Transverse colon (tissue), 3 donors: ENCODE results near the gene OSBPL6.

Source experiments
- CTCF ChIP-seq, 5 experiments: fragments of 200-600 bp in 3 of 5; fragments of 450-650 bp in 2 of 5; sonication (generic) in 3 of 5; IDR thresholded peaks; 1 replicate in 2 of 5; 2 replicates in 3 of 5; pipeline ENCODE4 v1.5.1; 2016 to 2017; ENCODE audit warnings: antibody characterized with exemption in 5 of 5, inconsistent platforms in 3 of 5, mild to moderate bottlenecking in 2 of 5, moderate library complexity in 1 of 5
- EP300 ChIP-seq: sonication (generic); formaldehyde crosslinking; IDR thresholded peaks from one replicate; pipeline ENCODE4 v1.6.1; 2017; ENCODE audit warnings: antibody characterized with exemption, low read depth
- POLR2A ChIP-seq: fragments of 450-650 bp; IDR thresholded peaks from one replicate; pipeline ENCODE4 v1.6.1; 2016; ENCODE audit warnings: antibody characterized with exemption, mild to moderate bottlenecking, moderate library complexity

GRCh38 chr2:178287652-178288344, 93.5 kb downstream of the OSBPL6 start:
- TF ChIP-seq POLR2A (no peak), CTCF (IDR thresholded peaks at IDR 0.05) (no peak), EP300 (no peak)
